Measurements from ENCODE around the gene MISP.

Gene MISP

GRCh38 chr19:778910-779653 lies 28.2 kb downstream of the MISP start:
- no peak for DNase-seq

- no peak for DNase-seq
Measured at GRCh38 chr19:780935-781334, 30.0 kb downstream of the MISP start.

GRCh38 chr19:781800-782184 lies 30.9 kb downstream of the MISP start:
- DNase-seq: no peak

- DNase-seq: no peak
Measured at GRCh38 chr19:782185-782877, 31.4 kb downstream of the MISP start.

GRCh38 chr19:782878-783668 lies 32.2 kb downstream of the MISP start:
- no peak for DNase-seq

- DNase-seq: no peak
Measured at GRCh38 chr19:784541-784940, 33.6 kb downstream of the MISP start.

- no peak for DNase-seq
Measured at GRCh38 chr19:787536-787935, 36.6 kb downstream of the MISP start.

GRCh38 chr19:788686-788982 lies 37.7 kb downstream of the MISP start:
- no peak for DNase-seq

- DNase-seq: peak; percentile 13
Measured at GRCh38 chr19:788983-789700, 38.2 kb downstream of the MISP start.

GRCh38 chr19:789701-790060 lies 38.8 kb downstream of the MISP start:
- no peak for DNase-seq

- DNase-seq: no peak
Measured at GRCh38 chr19:791007-791566, 40.2 kb downstream of the MISP start.

- DNase-seq: no peak
Measured at GRCh38 chr19:791567-792305, 40.8 kb downstream of the MISP start.

GRCh38 chr19:792306-792885 lies 41.5 kb downstream of the MISP start:
- DNase-seq: no peak

- no peak for DNase-seq
Measured at GRCh38 chr19:793806-794205, 42.9 kb downstream of the MISP start.

GRCh38 chr19:795073-795611 lies 44.2 kb downstream of the MISP start:
- DNase-seq: no peak

- DNase-seq: no peak
Measured at GRCh38 chr19:795691-796581, 45.0 kb downstream of the MISP start.

- peak; percentile 99 to 100 for DNase-seq
Measured at GRCh38 chr19:796692-797527, 46.0 kb downstream of the MISP start, which contains the start of gene PTBP1. PTBP1 (plus strand) TSS chr19:797452; CDS start chr19:797498, 46 bp downstream.

- DNase-seq: peak; percentile 14 to 67
Measured at GRCh38 chr19:797528-798414, 46.9 kb downstream of the MISP start.
